Erythroblast (primary cell): ENCODE results near the gene ZSCAN1.

Source experiments
- DNase-seq, 2 experiments: peaks; one replicate each; lab custom pipeline; 2025; lab: John Stamatoyannopoulos, UW
- GATA1 ChIP-seq: IDR thresholded peaks from 2 replicates; pipeline ENCODE4 v1.6.1; 2011; ENCODE audit warnings: low read depth, mild to moderate bottlenecking, control low read depth, low read length, moderate library complexity
- POLR2A ChIP-seq: IDR thresholded peaks from 2 replicates; pipeline ENCODE4 v1.6.1; 2011; ENCODE audit warnings: mild to moderate bottlenecking, low read length

Gene ZSCAN1

GRCh38 chr19:58021541-58022282 lies 12.1 kb upstream of the ZSCAN1 start:
- TF ChIP-seq POLR2A (no peak), GATA1 (no peak)
- DNase-seq: peak; percentile 50 to 55

- no peak for DNase-seq
- TF ChIP-seq GATA1: no peak
- no peak for TF ChIP-seq POLR2A
These were observed 11.6 kb upstream of the ZSCAN1 start for GRCh38 chr19:58022283-58022660.

GRCh38 chr19:58024661-58025060 lies 9.2 kb upstream of the ZSCAN1 start:
- DNase-seq: no peak
- TF ChIP-seq POLR2A: no peak
- TF ChIP-seq GATA1: no peak

GRCh38 chr19:58034477-58034793 lies 610 bp downstream of the ZSCAN1 start:
- TF ChIP-seq GATA1: no peak
- no peak for TF ChIP-seq POLR2A
- DNase-seq: no peak

- TF ChIP-seq POLR2A: no peak
- TF ChIP-seq GATA1: no peak
- DNase-seq: no peak
These were observed 2.0 kb downstream of the ZSCAN1 start for GRCh38 chr19:58035863-58036262.

- TF ChIP-seq GATA1: no peak
- no peak for TF ChIP-seq POLR2A
- no peak for DNase-seq
These were observed 4.3 kb downstream of the ZSCAN1 start for GRCh38 chr19:58037927-58038687.

GRCh38 chr19:58038688-58039204 lies 4.9 kb downstream of the ZSCAN1 start:
- DNase-seq: no peak
- TF ChIP-seq POLR2A: no peak
- TF ChIP-seq GATA1: no peak

- no peak for DNase-seq
- no peak for TF ChIP-seq POLR2A
- TF ChIP-seq GATA1: no peak
These were observed 7.1 kb downstream of the ZSCAN1 start for GRCh38 chr19:58040751-58041525.

- no peak for DNase-seq
- no peak for TF ChIP-seq GATA1
- no peak for TF ChIP-seq POLR2A
These were observed 8.9 kb downstream of the ZSCAN1 start for GRCh38 chr19:58042495-58043340.

- TF ChIP-seq GATA1 (no peak), POLR2A (no peak)
- no peak for DNase-seq
These were observed 10.6 kb downstream of the ZSCAN1 start for GRCh38 chr19:58044391-58044790.

- DNase-seq: no peak
- no peak for TF ChIP-seq POLR2A
- no peak for TF ChIP-seq GATA1
These were observed 11.1 kb downstream of the ZSCAN1 start for GRCh38 chr19:58044886-58045285.

GRCh38 chr19:58045411-58046050 lies 11.7 kb downstream of the ZSCAN1 start:
- DNase-seq: no peak
- TF ChIP-seq POLR2A (no peak), GATA1 (no peak)
